ENCODE results near the gene ARPC2. TPM values are rescaled to one million over a fixed set of nuclear protein-coding genes. Genes with fewer than 3 reads are reported as not detected.

The ARPC2 gene
- total and polyA plus RNA-seq, 10 of the 15 experiments (the other 5 are each of a cell fraction or from before 2014, with no cell fraction given): 440 to 980 (median 709) TPM

- intact Hi-C loops (cut with micrococcal nuclease; ENCODE audit: unreplicated experiment) (loop anchor here (1.0 to 10.0 kb wide), 2 partner anchors 18 to 364 kb away; partner anchors contain the start of genes BCS1L and ZNF142), in situ Hi-C loops (cut with MboI) (loop anchor here (25.0 kb wide), 1 partner anchor 97 kb away; the partner anchor contains the start of genes CTDSP1 and SLC11A1)
- Histone ChIP-seq H3K4me3 (peak overlapping the region; percentile 85), H3K27me3 (replicated peaks in 1 of 2; ENCODE audit: control insufficient read depth in 2 of 2, insufficient read depth in 2 of 2, low read length in 1 of 2) (no peaks in the 10 kb centered on the region), H3K9ac (ENCODE audit: control insufficient read depth, insufficient read depth, low read length) (peak overlapping the region; percentile 80; the same call in 1 of the 2 replicates), H3K36me3 (ENCODE audit: control insufficient read depth in 2 of 2, insufficient read depth in 2 of 2, low read length in 1 of 2) (no peaks in the 10 kb centered on the region; a peak in 1 of 4 replicates), H3K4me1 (ENCODE audit: control insufficient read depth, insufficient read depth, low read length) (peaks cover 42% of the 10 kb centered on the region), H2AFZ (ENCODE audit: control insufficient read depth, low read depth, low read length) (no peak overlapping the region), H3K9me3 (replicated peaks; ENCODE audit: control insufficient read depth, insufficient read depth, low read length) (no peaks in the 10 kb centered on the region), H4K20me1 (ENCODE audit: control insufficient read depth, insufficient read depth) (no peaks in the 10 kb centered on the region), H3K27ac (ENCODE audit: control insufficient read depth, insufficient read depth) (peak overlapping the region; percentile 72), H3K4me2 (ENCODE audit: control insufficient read depth, insufficient read depth) (peak overlapping the region; percentile 74), H3K79me2 (ENCODE audit: control insufficient read depth, insufficient read depth, low read length) (peaks cover 34% of the 10 kb centered on the region)
- ATAC-seq: peak; percentile 58
- 10% methylated on average over 12 of the region's 12 CpGs for WGBS (ENCODE audit: insufficient coverage, insufficient replicate concordance, low lambda C conversion rate, missing lambda C conversion rate)
- ChIA-PET RAD21 (ENCODE audit: unreplicated experiment) (interaction anchor here (0.7 to 5.9 kb wide), 13 partner anchors 12 to 608 kb away, joined by 3 to 79 read pairs (median 4); partner anchors contain the start of genes AAMP, CATIP and PNKD), SMC1A (ENCODE audit: uncharacterized antibody, unreplicated experiment) (interaction anchor here (0.7 to 9.5 kb wide), 13 partner anchors 8 to 586 kb away, joined by 3 to 194 read pairs (median 4); partner anchors contain the start of genes AAMP, CATIP, CXCR1 and PNKD), POLR2A (interaction anchor here (0.8 to 3.3 kb wide), 11 partner anchors 8 to 593 kb away, joined by 3 to 19 read pairs (median 5); partner anchors contain the start of genes AAMP and PNKD), CTCF (interaction anchor here (0.6 to 8.2 kb wide), 17 partner anchors 9 to 959 kb away, joined by 3 to 150 read pairs (median 6); partner anchors contain the start of genes AAMP, CATIP and PNKD)
- peak; percentile 75 for FAIRE-seq
- DNase-seq (ENCODE audit: low read depth, low spot score): peak; percentile 80
- TSS peak; percentile 47 for BruUV-seq (replicated peaks)
- TF ChIP-seq HDGF (IDR thresholded peaks at IDR 0.05) (no peak), RAD21 (IDR thresholded peaks at IDR 0.05; ENCODE audit: insufficient read depth, low read depth, low read length) (no peak), ATF7 (IDR thresholded peaks at IDR 0.05; ENCODE audit: low read depth) (peak; percentile 70), EGR1 (IDR thresholded peaks at IDR 0.05; ENCODE audit: borderline replicate concordance in 1 of 2, low read depth in 2 of 2, low read length in 2 of 2) (no peak), POLR2AphosphoS2 (IDR thresholded peaks at IDR 0.05; ENCODE audit: low read depth, low read length) (no peak), FOXK2 (IDR thresholded peaks at IDR 0.05) (no peak), BCL11A (IDR thresholded peaks at IDR 0.05; ENCODE audit: low read depth, low read length) (peak; percentile 55; the same call in 1 of the 2 replicates), NR2F1 (conservative IDR thresholded peaks at IDR 0.05) (peak; percentile 79), FOXM1 (IDR thresholded peaks at IDR 0.05; ENCODE audit: low read depth, low read length) (no peak)
- TF ChIP-seq, protein P1, sequence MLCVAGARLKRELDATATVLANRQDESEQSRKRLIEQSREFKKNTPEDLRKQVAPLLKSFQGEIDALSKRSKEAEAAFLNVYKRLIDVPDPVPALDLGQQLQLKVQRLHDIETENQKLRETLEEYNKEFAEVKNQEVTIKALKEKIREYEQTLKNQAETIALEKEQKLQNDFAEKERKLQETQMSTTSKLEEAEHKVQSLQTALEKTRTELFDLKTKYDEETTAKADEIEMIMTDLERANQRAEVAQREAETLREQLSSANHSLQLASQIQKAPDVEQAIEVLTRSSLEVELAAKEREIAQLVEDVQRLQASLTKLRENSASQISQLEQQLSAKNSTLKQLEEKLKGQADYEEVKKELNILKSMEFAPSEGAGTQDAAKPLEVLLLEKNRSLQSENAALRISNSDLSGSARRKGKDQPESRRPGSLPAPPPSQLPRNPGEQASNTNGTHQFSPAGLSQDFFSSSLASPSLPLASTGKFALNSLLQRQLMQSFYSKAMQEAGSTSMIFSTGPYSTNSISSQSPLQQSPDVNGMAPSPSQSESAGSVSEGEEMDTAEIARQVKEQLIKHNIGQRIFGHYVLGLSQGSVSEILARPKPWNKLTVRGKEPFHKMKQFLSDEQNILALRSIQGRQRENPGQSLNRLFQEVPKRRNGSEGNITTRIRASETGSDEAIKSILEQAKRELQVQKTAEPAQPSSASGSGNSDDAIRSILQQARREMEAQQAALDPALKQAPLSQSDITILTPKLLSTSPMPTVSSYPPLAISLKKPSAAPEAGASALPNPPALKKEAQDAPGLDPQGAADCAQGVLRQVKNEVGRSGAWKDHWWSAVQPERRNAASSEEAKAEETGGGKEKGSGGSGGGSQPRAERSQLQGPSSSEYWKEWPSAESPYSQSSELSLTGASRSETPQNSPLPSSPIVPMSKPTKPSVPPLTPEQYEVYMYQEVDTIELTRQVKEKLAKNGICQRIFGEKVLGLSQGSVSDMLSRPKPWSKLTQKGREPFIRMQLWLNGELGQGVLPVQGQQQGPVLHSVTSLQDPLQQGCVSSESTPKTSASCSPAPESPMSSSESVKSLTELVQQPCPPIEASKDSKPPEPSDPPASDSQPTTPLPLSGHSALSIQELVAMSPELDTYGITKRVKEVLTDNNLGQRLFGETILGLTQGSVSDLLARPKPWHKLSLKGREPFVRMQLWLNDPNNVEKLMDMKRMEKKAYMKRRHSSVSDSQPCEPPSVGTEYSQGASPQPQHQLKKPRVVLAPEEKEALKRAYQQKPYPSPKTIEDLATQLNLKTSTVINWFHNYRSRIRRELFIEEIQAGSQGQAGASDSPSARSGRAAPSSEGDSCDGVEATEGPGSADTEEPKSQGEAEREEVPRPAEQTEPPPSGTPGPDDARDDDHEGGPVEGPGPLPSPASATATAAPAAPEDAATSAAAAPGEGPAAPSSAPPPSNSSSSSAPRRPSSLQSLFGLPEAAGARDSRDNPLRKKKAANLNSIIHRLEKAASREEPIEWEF (IDR thresholded peaks at IDR 0.05; ENCODE audit: insufficient replicate concordance, low read depth, low read length): peak; percentile 86
- TF ChIP-seq, protein P2, sequence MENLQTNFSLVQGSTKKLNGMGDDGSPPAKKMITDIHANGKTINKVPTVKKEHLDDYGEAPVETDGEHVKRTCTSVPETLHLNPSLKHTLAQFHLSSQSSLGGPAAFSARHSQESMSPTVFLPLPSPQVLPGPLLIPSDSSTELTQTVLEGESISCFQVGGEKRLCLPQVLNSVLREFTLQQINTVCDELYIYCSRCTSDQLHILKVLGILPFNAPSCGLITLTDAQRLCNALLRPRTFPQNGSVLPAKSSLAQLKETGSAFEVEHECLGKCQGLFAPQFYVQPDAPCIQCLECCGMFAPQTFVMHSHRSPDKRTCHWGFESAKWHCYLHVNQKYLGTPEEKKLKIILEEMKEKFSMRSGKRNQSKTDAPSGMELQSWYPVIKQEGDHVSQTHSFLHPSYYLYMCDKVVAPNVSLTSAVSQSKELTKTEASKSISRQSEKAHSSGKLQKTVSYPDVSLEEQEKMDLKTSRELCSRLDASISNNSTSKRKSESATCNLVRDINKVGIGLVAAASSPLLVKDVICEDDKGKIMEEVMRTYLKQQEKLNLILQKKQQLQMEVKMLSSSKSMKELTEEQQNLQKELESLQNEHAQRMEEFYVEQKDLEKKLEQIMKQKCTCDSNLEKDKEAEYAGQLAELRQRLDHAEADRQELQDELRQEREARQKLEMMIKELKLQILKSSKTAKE (IDR thresholded peaks at IDR 0.05; ENCODE audit: low read depth, poor library complexity, severe bottlenecking): peak; percentile 82
- TF ChIP-seq, protein P3, sequence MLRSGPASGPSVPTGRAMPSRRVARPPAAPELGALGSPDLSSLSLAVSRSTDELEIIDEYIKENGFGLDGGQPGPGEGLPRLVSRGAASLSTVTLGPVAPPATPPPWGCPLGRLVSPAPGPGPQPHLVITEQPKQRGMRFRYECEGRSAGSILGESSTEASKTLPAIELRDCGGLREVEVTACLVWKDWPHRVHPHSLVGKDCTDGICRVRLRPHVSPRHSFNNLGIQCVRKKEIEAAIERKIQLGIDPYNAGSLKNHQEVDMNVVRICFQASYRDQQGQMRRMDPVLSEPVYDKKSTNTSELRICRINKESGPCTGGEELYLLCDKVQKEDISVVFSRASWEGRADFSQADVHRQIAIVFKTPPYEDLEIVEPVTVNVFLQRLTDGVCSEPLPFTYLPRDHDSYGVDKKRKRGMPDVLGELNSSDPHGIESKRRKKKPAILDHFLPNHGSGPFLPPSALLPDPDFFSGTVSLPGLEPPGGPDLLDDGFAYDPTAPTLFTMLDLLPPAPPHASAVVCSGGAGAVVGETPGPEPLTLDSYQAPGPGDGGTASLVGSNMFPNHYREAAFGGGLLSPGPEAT (IDR thresholded peaks at IDR 0.05; ENCODE audit: low read depth): peak; percentile 69
Observed at GRCh38 chr2:218290316-218291261, 73.6 kb downstream of the ARPC2 start.

Measured in GM12878 (cell line).